ENCODE data around the gene BDKRB2.

BDKRB2 gene

DNA sequence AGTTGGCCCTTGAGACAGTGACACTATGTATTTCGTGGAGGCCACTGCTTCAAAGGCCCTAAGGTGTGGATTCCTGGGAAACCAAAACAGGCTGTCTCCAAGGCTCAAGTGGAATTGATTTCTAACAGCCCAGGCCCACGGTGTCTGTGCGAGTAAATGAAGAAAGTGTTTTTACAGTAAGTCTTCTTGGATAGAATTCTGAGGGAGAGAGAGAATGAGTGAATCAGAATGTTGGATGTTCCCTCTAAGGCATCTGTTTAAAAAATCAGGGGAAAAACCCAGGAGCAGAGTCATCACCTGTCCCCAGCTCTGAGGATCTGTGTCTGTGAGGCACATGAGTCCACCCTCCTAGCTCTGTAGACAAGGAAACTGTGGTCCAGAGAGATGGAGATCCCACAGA, 29.0 kb downstream of the BDKRB2 start:
- Histone ChIP-seq H3K27ac (no peak overlapping the region), H3K4me3 (ENCODE audit: low read depth, low read length) (no peak overlapping the region)
- TF ChIP-seq, protein P1, sequence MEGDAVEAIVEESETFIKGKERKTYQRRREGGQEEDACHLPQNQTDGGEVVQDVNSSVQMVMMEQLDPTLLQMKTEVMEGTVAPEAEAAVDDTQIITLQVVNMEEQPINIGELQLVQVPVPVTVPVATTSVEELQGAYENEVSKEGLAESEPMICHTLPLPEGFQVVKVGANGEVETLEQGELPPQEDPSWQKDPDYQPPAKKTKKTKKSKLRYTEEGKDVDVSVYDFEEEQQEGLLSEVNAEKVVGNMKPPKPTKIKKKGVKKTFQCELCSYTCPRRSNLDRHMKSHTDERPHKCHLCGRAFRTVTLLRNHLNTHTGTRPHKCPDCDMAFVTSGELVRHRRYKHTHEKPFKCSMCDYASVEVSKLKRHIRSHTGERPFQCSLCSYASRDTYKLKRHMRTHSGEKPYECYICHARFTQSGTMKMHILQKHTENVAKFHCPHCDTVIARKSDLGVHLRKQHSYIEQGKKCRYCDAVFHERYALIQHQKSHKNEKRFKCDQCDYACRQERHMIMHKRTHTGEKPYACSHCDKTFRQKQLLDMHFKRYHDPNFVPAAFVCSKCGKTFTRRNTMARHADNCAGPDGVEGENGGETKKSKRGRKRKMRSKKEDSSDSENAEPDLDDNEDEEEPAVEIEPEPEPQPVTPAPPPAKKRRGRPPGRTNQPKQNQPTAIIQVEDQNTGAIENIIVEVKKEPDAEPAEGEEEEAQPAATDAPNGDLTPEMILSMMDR (IDR thresholded peaks at IDR 0.05; ENCODE audit: low read depth, low read length): no peak

DNA sequence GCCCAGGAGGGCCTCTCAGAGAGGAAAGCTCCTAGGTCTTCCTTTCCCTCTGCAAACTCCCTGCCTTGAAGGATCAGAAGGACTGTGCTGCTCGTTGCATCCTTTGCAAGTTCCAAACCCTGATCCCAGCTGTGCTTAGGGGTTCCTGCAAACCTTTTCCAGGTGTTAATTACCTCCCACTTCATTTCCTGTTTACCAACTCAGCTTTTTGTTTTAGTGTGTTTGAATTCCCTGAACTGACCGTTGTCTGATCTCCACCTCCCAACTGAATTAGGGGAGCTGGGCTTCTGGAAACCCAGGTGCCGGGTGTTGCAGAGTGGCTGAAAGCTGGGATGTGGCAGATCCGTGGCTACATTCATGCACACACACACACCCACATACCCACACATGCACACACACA, 30.8 kb downstream of the BDKRB2 start:
- Histone ChIP-seq H3K27me3 (ENCODE audit: insufficient read depth, low read depth, severe bottlenecking) (no peaks in the 10 kb centered on the region), H3K36me3 (no peaks in the 10 kb centered on the region), H3K4me3 (ENCODE audit: low read depth, low read length) (no peak overlapping the region), H3K9me3 (ENCODE audit: severe bottlenecking) (no peaks in the 10 kb centered on the region), H3K27ac (no peak overlapping the region)
- DNase-seq: no peak
- TF ChIP-seq, protein P1 (IDR thresholded peaks at IDR 0.05; ENCODE audit: low read depth, low read length): no peak

More for the DNA sequence above, 29.0 kb downstream of the BDKRB2 start:
- H3K36me3 ChIP-seq: no peaks in the 10 kb centered on the region
- DNase-seq: no peak
- H3K27me3 ChIP-seq (ENCODE audit: insufficient read depth, low read depth, severe bottlenecking): no peaks in the 10 kb centered on the region
- H3K9me3 ChIP-seq (ENCODE audit: severe bottlenecking): no peaks in the 10 kb centered on the region

DNA sequence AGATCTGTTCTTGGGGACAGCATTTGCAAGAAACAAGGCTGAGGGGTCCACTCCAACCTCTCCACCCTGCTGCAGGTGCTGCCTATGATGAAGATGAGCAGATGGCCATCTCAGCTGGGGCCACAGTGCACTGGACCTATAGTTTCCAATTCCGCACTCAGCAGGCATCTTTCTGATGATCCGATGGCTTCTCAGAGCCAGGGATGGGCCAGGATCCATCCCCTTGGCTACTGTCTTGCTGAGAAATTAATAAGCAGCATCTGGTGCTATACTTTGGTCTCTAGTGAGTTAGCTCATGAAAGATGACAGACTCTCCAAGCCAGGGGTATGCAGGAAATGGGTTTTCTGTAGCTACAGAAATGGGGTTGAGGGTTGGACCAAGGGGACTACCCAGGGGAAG, 33.0 kb downstream of the BDKRB2 start:
- DNase-seq: no peak
- Histone ChIP-seq H3K36me3 (no peaks in the 10 kb centered on the region), H3K27ac (no peak overlapping the region), H3K9me3 (ENCODE audit: severe bottlenecking) (no peaks in the 10 kb centered on the region), H3K27me3 (ENCODE audit: insufficient read depth, low read depth, severe bottlenecking) (no peaks in the 10 kb centered on the region), H3K4me3 (ENCODE audit: low read depth, low read length) (no peak overlapping the region)
- TF ChIP-seq, protein P1 (IDR thresholded peaks at IDR 0.05; ENCODE audit: low read depth, low read length): no peak

DNA sequence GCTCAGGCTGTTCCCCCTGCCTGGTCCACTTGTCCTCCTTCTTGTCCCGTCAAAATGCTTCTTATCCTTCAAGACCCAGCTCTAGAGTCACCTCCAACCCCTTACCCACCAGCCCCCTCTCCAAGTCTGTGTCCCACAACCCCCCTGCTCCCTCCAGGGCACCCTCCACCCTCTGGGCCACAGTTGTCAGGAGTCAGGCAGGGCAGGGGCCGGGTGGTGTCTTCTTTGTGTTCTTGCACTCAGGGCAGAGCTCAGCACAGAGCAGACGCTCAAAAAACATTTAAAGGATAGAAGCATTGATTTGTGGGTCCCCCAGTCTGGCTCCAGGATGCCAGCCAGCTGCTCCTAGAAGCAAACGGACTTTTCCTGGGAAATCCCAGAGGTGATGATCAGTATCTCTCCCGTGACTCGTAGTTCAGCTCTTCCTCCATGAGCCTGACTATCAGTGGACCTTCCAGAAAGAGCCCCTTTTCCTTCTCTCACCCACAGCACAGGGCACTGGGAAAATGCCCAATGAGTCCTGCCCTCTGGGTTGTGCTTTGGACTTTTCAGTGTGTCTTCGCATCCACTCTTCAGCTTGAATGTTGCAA, 34.1 kb downstream of the BDKRB2 start:
- no peaks in the 10 kb centered on the region for H3K27me3 ChIP-seq (ENCODE audit: insufficient read depth, low read depth, severe bottlenecking)
- H3K36me3 ChIP-seq: no peaks in the 10 kb centered on the region
- H3K4me3 ChIP-seq (ENCODE audit: low read depth, low read length): no peak overlapping the region
- H3K27ac ChIP-seq: no peak overlapping the region
- TF ChIP-seq, protein P1 (IDR thresholded peaks at IDR 0.05; ENCODE audit: low read depth, low read length): no peak
- H3K9me3 ChIP-seq (ENCODE audit: severe bottlenecking): no peaks in the 10 kb centered on the region
- DNase-seq: no peak

DNA sequence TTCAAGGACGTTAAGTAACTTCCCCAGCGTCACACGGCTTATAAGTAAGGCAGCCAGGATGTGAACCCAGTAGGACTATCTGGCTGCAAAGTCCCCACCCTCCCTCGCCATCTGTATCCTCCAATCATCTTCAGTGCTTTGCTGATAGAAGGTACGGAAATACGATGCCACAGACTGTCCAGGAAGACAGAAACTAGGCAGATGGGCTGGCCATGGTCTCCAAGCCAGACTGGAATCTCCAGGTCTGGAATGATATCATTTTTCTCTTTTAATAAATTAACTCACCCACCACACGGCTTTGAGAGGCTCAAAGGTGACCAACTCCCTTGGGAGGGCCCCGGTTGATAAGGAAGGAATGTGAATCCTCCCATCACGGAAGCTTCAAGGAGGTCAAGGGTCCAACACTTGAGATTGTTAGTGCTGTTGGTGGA, 35.1 kb downstream of the BDKRB2 start:
- Histone ChIP-seq H3K27me3 (ENCODE audit: insufficient read depth, low read depth, severe bottlenecking) (no peaks in the 10 kb centered on the region), H3K36me3 (no peaks in the 10 kb centered on the region), H3K27ac (no peak overlapping the region), H3K4me3 (ENCODE audit: low read depth, low read length) (no peak overlapping the region), H3K9me3 (ENCODE audit: severe bottlenecking) (no peaks in the 10 kb centered on the region)
- TF ChIP-seq, protein P1 (IDR thresholded peaks at IDR 0.05; ENCODE audit: low read depth, low read length): no peak
- no peak for DNase-seq

DNA sequence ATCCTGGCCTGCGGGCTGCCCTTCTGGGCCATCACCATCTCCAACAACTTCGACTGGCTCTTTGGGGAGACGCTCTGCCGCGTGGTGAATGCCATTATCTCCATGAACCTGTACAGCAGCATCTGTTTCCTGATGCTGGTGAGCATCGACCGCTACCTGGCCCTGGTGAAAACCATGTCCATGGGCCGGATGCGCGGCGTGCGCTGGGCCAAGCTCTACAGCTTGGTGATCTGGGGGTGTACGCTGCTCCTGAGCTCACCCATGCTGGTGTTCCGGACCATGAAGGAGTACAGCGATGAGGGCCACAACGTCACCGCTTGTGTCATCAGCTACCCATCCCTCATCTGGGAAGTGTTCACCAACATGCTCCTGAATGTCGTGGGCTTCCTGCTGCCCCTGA, 36.0 kb downstream of the BDKRB2 start:
- no peaks in the 10 kb centered on the region for H3K36me3 ChIP-seq
- H3K4me3 ChIP-seq (ENCODE audit: low read depth, low read length): no peak overlapping the region
- DNase-seq: no peak
- TF ChIP-seq, protein P1 (IDR thresholded peaks at IDR 0.05; ENCODE audit: low read depth, low read length): no peak
- no peaks in the 10 kb centered on the region for H3K9me3 ChIP-seq (ENCODE audit: severe bottlenecking)
- H3K27ac ChIP-seq: no peak overlapping the region
- H3K27me3 ChIP-seq (ENCODE audit: insufficient read depth, low read depth, severe bottlenecking): no peaks in the 10 kb centered on the region

Data from WERI-Rb-1 (cell line).